Neural cell (in vitro differentiated cells): ENCODE results near the gene HSBP1L1.

Experiments
- SMC3 ChIP-seq: fragments of 450-650 bp; conservative IDR thresholded peaks from 2 replicates; pipeline ENCODE4 v1.6.1; 2014; ENCODE audit warnings: antibody characterized with exemption, mild to moderate bottlenecking, moderate library complexity; ENCODE audit not compliant: poor library complexity
- TF ChIP-seq, protein P1 (sequence below): IDR thresholded peaks from 2 replicates; pipeline ENCODE4 v1.6.1; 2012; ENCODE audit warnings: borderline replicate concordance
- TF ChIP-seq, protein P2 (sequence below): fragments of 450-650 bp; IDR thresholded peaks from 2 replicates; pipeline ENCODE4 v1.5.1; 2014; ENCODE audit warnings: antibody characterized with exemption, mild to moderate bottlenecking, moderate library complexity; ENCODE audit not compliant: poor library complexity, severe bottlenecking

DNA sequence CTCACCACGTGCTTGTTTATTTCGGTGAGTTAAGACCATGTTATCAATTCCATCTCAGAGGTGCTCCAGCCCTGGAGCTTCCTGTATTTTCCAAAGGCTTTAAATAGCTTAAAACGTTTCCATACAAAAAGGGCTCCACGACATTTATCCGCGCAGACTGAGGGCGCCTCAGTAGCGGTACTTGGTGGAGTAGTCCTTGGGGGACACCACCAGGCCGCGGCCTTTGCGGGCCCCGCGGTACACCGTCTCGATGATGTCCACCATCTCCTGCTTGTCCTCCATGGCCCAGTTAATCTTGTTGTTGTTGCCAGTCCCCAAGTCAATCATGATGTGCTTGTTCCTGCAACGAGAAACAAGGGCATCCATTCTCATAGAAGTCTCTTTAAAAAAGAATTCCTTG is 9.1 kb downstream of the HSBP1L1 start:
- no peak for TF ChIP-seq SMC3
- TF ChIP-seq, protein P1, sequence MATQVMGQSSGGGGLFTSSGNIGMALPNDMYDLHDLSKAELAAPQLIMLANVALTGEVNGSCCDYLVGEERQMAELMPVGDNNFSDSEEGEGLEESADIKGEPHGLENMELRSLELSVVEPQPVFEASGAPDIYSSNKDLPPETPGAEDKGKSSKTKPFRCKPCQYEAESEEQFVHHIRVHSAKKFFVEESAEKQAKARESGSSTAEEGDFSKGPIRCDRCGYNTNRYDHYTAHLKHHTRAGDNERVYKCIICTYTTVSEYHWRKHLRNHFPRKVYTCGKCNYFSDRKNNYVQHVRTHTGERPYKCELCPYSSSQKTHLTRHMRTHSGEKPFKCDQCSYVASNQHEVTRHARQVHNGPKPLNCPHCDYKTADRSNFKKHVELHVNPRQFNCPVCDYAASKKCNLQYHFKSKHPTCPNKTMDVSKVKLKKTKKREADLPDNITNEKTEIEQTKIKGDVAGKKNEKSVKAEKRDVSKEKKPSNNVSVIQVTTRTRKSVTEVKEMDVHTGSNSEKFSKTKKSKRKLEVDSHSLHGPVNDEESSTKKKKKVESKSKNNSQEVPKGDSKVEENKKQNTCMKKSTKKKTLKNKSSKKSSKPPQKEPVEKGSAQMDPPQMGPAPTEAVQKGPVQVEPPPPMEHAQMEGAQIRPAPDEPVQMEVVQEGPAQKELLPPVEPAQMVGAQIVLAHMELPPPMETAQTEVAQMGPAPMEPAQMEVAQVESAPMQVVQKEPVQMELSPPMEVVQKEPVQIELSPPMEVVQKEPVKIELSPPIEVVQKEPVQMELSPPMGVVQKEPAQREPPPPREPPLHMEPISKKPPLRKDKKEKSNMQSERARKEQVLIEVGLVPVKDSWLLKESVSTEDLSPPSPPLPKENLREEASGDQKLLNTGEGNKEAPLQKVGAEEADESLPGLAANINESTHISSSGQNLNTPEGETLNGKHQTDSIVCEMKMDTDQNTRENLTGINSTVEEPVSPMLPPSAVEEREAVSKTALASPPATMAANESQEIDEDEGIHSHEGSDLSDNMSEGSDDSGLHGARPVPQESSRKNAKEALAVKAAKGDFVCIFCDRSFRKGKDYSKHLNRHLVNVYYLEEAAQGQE: no peak
- TF ChIP-seq, protein P2, sequence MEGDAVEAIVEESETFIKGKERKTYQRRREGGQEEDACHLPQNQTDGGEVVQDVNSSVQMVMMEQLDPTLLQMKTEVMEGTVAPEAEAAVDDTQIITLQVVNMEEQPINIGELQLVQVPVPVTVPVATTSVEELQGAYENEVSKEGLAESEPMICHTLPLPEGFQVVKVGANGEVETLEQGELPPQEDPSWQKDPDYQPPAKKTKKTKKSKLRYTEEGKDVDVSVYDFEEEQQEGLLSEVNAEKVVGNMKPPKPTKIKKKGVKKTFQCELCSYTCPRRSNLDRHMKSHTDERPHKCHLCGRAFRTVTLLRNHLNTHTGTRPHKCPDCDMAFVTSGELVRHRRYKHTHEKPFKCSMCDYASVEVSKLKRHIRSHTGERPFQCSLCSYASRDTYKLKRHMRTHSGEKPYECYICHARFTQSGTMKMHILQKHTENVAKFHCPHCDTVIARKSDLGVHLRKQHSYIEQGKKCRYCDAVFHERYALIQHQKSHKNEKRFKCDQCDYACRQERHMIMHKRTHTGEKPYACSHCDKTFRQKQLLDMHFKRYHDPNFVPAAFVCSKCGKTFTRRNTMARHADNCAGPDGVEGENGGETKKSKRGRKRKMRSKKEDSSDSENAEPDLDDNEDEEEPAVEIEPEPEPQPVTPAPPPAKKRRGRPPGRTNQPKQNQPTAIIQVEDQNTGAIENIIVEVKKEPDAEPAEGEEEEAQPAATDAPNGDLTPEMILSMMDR: no peak
